Sigmoid colon (tissue), 4 donors: ENCODE data around the gene CENPK.

Experiments used
- CTCF ChIP-seq, 4 experiments: fragments of 450-650 bp in 3 of 4; fragments of 200-600 bp in 1 of 4; IDR thresholded peaks; one replicate each; pipeline ENCODE4 v1.5.1; 2016 to 2019; ENCODE audit warnings: antibody characterized with exemption in 4 of 4, mild to moderate bottlenecking in 3 of 4, moderate library complexity in 2 of 4
- EP300 ChIP-seq, 4 donors: sonication (generic); formaldehyde crosslinking; IDR thresholded peaks; one replicate each; pipeline ENCODE4 v1.6.1; 2017; ENCODE audit warnings: antibody characterized with exemption in 4 of 4
- POLR2A ChIP-seq, 2 donors: fragments of 450-650 bp; IDR thresholded peaks; one replicate each; pipeline ENCODE4 v1.6.1; 2016; ENCODE audit warnings: antibody characterized with exemption in 2 of 2, mild to moderate bottlenecking in 2 of 2, moderate library complexity in 2 of 2

DNA sequence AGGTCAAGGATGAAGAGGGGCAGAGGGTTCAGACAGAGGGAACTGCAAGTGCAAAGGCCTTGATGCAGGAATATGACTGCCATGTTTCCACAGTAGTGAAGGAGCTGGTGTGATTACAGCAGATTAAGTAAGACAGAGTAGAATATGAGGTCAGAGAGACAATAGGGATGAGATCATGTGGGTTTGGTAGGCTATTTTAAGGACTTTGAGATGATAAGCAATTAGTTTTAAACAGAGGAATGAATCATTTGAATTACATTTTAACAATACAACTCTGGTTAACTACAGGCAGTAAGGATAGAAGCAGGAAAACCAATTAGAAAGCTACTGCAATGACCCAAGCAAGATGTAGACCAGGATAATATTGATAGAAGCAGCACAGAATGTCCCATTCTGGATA, 7.7 kb downstream of the CENPK start:
- no peak for TF ChIP-seq CTCF (IDR thresholded peaks at IDR 0.05)
- no peak for TF ChIP-seq POLR2A (IDR thresholded peaks at IDR 0.05)
- no peak for TF ChIP-seq EP300 (IDR thresholded peaks at IDR 0.05)
